ENCODE data around the gene WDR1. TPM values are rescaled to one million over a fixed set of nuclear protein-coding genes. Genes with fewer than 3 reads are reported as not detected.

WDR1 gene
- total RNA-seq, 1 experiment from 2014 or later: 199 TPM

GRCh38 chr4:10084651-10085358, 31.8 kb downstream of the WDR1 start:
- Mint-ChIP-seq H3K27ac (ENCODE audit: unreplicated experiment) (no peak overlapping the region), H3K27me3 (ENCODE audit: unreplicated experiment) (no peaks in the 10 kb centered on the region), H3K9me3 (ENCODE audit: low read depth, unreplicated experiment) (no peaks in the 10 kb centered on the region), H3K4me3 (ENCODE audit: low read depth, unreplicated experiment) (no peak overlapping the region), H3K4me1 (ENCODE audit: low read depth, unreplicated experiment) (no peaks in the 10 kb centered on the region), H3K36me3 (ENCODE audit: insufficient read depth, unreplicated experiment) (peaks cover 39% of the 10 kb centered on the region)
- no TSS peak for BruUV-seq (replicated peaks)
- intact Hi-C loops (cut with micrococcal nuclease; ENCODE audit: unreplicated experiment): no loop called here
- no peak for DNase-seq
- CTCF ChIA-PET: interaction anchor here (0.6 kb wide), 1 partner anchor 32 kb away, joined by 7 read pairs; the partner anchor contains the start of gene WDR1
- TF ChIP-seq CTCF (IDR thresholded peaks at IDR 0.05; ENCODE audit: unreplicated experiment): no peak

- no peak for TF ChIP-seq CTCF (IDR thresholded peaks at IDR 0.05; ENCODE audit: unreplicated experiment)
- H3K27ac Mint-ChIP-seq (ENCODE audit: unreplicated experiment): no peak overlapping the region
- CTCF ChIA-PET: interaction anchor here (0.6 kb wide), 1 partner anchor 33 kb away, joined by 7 read pairs; the partner anchor contains the start of gene WDR1
These were observed 32.5 kb downstream of the WDR1 start for GRCh38 chr4:10083861-10084641.

GRCh38 chr4:10083331-10083771, 33.2 kb downstream of the WDR1 start:
- CTCF ChIA-PET: no interaction called here

More at GRCh38 chr4:10083861-10084641, 32.5 kb downstream of the WDR1 start:
- Mint-ChIP-seq H3K9me3 (ENCODE audit: low read depth, unreplicated experiment) (no peaks in the 10 kb centered on the region), H3K36me3 (ENCODE audit: insufficient read depth, unreplicated experiment) (peaks cover 38% of the 10 kb centered on the region), H3K27me3 (ENCODE audit: unreplicated experiment) (no peaks in the 10 kb centered on the region), H3K4me1 (ENCODE audit: low read depth, unreplicated experiment) (no peaks in the 10 kb centered on the region), H3K4me3 (ENCODE audit: low read depth, unreplicated experiment) (no peak overlapping the region)
- DNase-seq: no peak
- BruUV-seq (replicated peaks): no TSS peak
- intact Hi-C loops (cut with micrococcal nuclease; ENCODE audit: unreplicated experiment): no loop called here

More at GRCh38 chr4:10083331-10083771, 33.2 kb downstream of the WDR1 start:
- peaks cover 34% of the 10 kb centered on the region for H3K36me3 Mint-ChIP-seq (ENCODE audit: insufficient read depth, unreplicated experiment)
- H3K4me3 Mint-ChIP-seq (ENCODE audit: low read depth, unreplicated experiment): no peak overlapping the region
- no peaks in the 10 kb centered on the region for H3K27me3 Mint-ChIP-seq (ENCODE audit: unreplicated experiment)
- no peak for DNase-seq
- no peak overlapping the region for H3K27ac Mint-ChIP-seq (ENCODE audit: unreplicated experiment)
- intact Hi-C loops (cut with micrococcal nuclease; ENCODE audit: unreplicated experiment): no loop called here
- no TSS peak for BruUV-seq (replicated peaks)
- no peaks in the 10 kb centered on the region for H3K4me1 Mint-ChIP-seq (ENCODE audit: low read depth, unreplicated experiment)
- no peaks in the 10 kb centered on the region for H3K9me3 Mint-ChIP-seq (ENCODE audit: low read depth, unreplicated experiment)
- TF ChIP-seq CTCF (IDR thresholded peaks at IDR 0.05; ENCODE audit: unreplicated experiment): no peak

All from Calu3 (cell line).